HepG2 (cell line): Measurements from ENCODE around the gene GALR3. TPM values are rescaled to one million over a fixed set of nuclear protein-coding genes. Genes with fewer than 3 reads are reported as not detected.
A peak's percentile ranks its signal among the peaks of the same experiment; 100 is the strongest.

Experiments used
- AHR ChIP-seq: IDR thresholded peaks from 2 replicates; pipeline ENCODE4 v1.6.1; 2018; ENCODE audit warnings: missing genetic modification reagents, missing compliant biosample characterization
- ARNTL ChIP-seq: sonication (generic); formaldehyde crosslinking; IDR thresholded peaks from 2 replicates; pipeline ENCODE4 v1.4.0; 2020; ENCODE audit warnings: mild to moderate bottlenecking, missing genetic modification reagents
- BHLHE40 ChIP-seq: IDR thresholded peaks from 2 replicates; pipeline ENCODE4 v1.6.1; 2011; ENCODE audit warnings: low read length, improper control_type of control experiment
- HBP1 ChIP-seq: IDR thresholded peaks from 2 replicates; pipeline ENCODE4 v1.6.1; 2016; ENCODE audit warnings: low read depth, control low read depth
- HOMEZ ChIP-seq: IDR thresholded peaks from 2 replicates; pipeline ENCODE4 v1.6.1; 2016; ENCODE audit warnings: low read depth
- IKZF1 ChIP-seq: fragments of 450-650 bp; IDR thresholded peaks from 2 replicates; pipeline ENCODE4 v1.7.1; 2016
- JARID2 ChIP-seq: sonication (generic); formaldehyde crosslinking; IDR thresholded peaks from 2 replicates; pipeline ENCODE4 v1.8.1; 2023; ENCODE audit warnings: missing genetic modification reagents, inconsistent platforms; ENCODE audit not compliant: insufficient replicate concordance
- KDM5A ChIP-seq: fragments of 200-600 bp; sonication (generic); IDR thresholded peaks from 2 replicates; pipeline ENCODE4 v1.7.0; 2018; ENCODE audit warnings: antibody characterized with exemption, mild to moderate bottlenecking, low read length, borderline replicate concordance
- KLF13 ChIP-seq: sonication (generic); formaldehyde crosslinking; IDR thresholded peaks from 2 replicates; pipeline ENCODE4 v1.4.0; 2020; ENCODE audit warnings: mild to moderate bottlenecking, missing genetic modification reagents
- LBX2 ChIP-seq: sonication (generic); formaldehyde crosslinking; IDR thresholded peaks from 2 replicates; pipeline ENCODE4 v1.5.0; 2020; ENCODE audit warnings: missing genetic modification reagents, mild to moderate bottlenecking, borderline replicate concordance
- PHF20 ChIP-seq: sonication (generic); formaldehyde crosslinking; IDR thresholded peaks from 2 replicates; pipeline ENCODE4 v1.5.0; 2020; ENCODE audit warnings: mild to moderate bottlenecking, missing genetic modification reagents
- RNF2 ChIP-seq: fragments of 450-650 bp; conservative IDR thresholded peaks from 2 replicates; pipeline ENCODE4 v1.6.1; 2016; ENCODE audit warnings: low read depth
- SIN3A ChIP-seq: IDR thresholded peaks from 2 replicates; pipeline ENCODE4 v1.6.1; 2011; ENCODE audit warnings: low read depth, mild to moderate bottlenecking, control low read depth, low read length, borderline replicate concordance
- SOX5 ChIP-seq: IDR thresholded peaks from 2 replicates; pipeline ENCODE4 v1.6.1; 2016; ENCODE audit warnings: borderline replicate concordance
- THAP9 ChIP-seq: sonication (generic); formaldehyde crosslinking; IDR thresholded peaks from 2 replicates; pipeline ENCODE4; 2020; ENCODE audit warnings: missing genetic modification reagents, mild to moderate bottlenecking, borderline replicate concordance
- USF2 ChIP-seq, 2 experiments: sonication (generic) in 1 of 2; formaldehyde crosslinking in 1 of 2; IDR thresholded peaks; 2 replicates each; pipeline versions ENCODE4 v1.5.1 to v1.6.1; 2011 to 2020; ENCODE audit warnings: borderline replicate concordance in 1 of 2, low read depth in 1 of 2, low read length in 1 of 2, mild to moderate bottlenecking in 1 of 2, missing genetic modification reagents in 1 of 2, moderate library complexity in 1 of 2
- ZBTB25 ChIP-seq: IDR thresholded peaks from 2 replicates; pipeline ENCODE4 v1.6.1; 2018; ENCODE audit warnings: missing genetic modification reagents
- ZKSCAN1 ChIP-seq: fragments of 150-350 bp; IDR thresholded peaks from 2 replicates; pipeline ENCODE4 v1.6.1; 2014; ENCODE audit warnings: low read length
- ZNF362 ChIP-seq: sonication (generic); formaldehyde crosslinking; IDR thresholded peaks from 2 replicates; pipeline ENCODE4 v1.4.0; 2020; ENCODE audit warnings: missing genetic modification reagents, mild to moderate bottlenecking, borderline replicate concordance
- ZNF552 ChIP-seq: sonication (generic); formaldehyde crosslinking; IDR thresholded peaks from 2 replicates; pipeline ENCODE4 v1.9.0; 2022; ENCODE audit warnings: missing genetic modification reagents, mild to moderate bottlenecking, borderline replicate concordance
- polyA plus RNA-seq, 8 experiments: library from polyadenylated mRNA; depleted of rRNA in 3 of 8; stranded (reverse) in 7 of 8; unstranded in 1 of 8; fragments of >200 nt; fragmentation: Illumina TruSeq in 4 of 8; extraction: Trizol in 4 of 8; gene quantifications; 2 replicates each; pipeline versions ENCODE4 v1.2.1 to v1.2.3, GENCODE V29; 2011 to 2016; ENCODE audit warnings: low read depth in 4 of 8, missing spikeins in 1 of 8, mixed read lengths in 1 of 8; ENCODE audit not compliant: insufficient read depth in 1 of 8
- total RNA-seq, 5 experiments: library from RNA; depleted of rRNA; stranded (reverse); fragments of >200 nt; fragmentation: Illumina TruSeq; extraction: Trizol; gene quantifications; 2 replicates each; pipeline ENCODE4 v1.2.3, GENCODE V29; 2016; ENCODE audit warnings: low read depth in 1 of 5

GALR3 gene
- total and polyA plus RNA-seq, 2 of the 13 experiments (the other 11 are each of a cell fraction or from before 2014, with no cell fraction given) = 0.13 TPM; not detected in 1

- TF ChIP-seq KLF13 (CRISPR knock-in tag) = no peak
- TF ChIP-seq SIN3A = no peak
- no peak for TF ChIP-seq HBP1
- 0 out of 2 replicates have a peak, but pooled peaks have one; percentile 11 for TF ChIP-seq ARNTL (CRISPR knock-in tag)
- no peak for TF ChIP-seq LBX2
- no peak for TF ChIP-seq KDM5A
- TF ChIP-seq JARID2 (CRISPR knock-in tag) = no peak
- TF ChIP-seq IKZF1 = no peak
- TF ChIP-seq BHLHE40 = peak; percentile 65
- TF ChIP-seq THAP9 (CRISPR knock-in tag) = no peak
- no peak for TF ChIP-seq ZNF552 (CRISPR knock-in tag)
- TF ChIP-seq ZNF362 (CRISPR knock-in tag) = peak; percentile 29; the same call in 1 of the 2 replicates
- no peak for TF ChIP-seq PHF20 (CRISPR knock-in tag)
- peak; percentile 28; the same call in 1 of the 2 replicates for TF ChIP-seq USF2 (IDR thresholded peaks at IDR 0.05; ENCODE audit: low read depth, low read length)
- no peak; the same call in 1 of the 2 replicates for TF ChIP-seq USF2 (CRISPR knock-in tag; IDR thresholded peaks at IDR 0.05; ENCODE audit: borderline replicate concordance)
- TF ChIP-seq AHR = no peak
- no peak for TF ChIP-seq ZKSCAN1
- TF ChIP-seq ZBTB25 (CRISPR knock-in tag) = no peak
- no peak for TF ChIP-seq SOX5 (CRISPR knock-in tag)
- no peak for TF ChIP-seq HOMEZ (CRISPR knock-in tag)
- no peak for TF ChIP-seq RNF2
Observed at GRCh38 chr22:37801946-37802309, 21.3 kb upstream of the GALR3 start (continued).
